IPS-18c (cell line): ENCODE results near the gene AGAP3.
"Not testable (repeated sequence)": the region's sequence is repeated elsewhere in the genome, so short reads cannot be mapped to it uniquely, and the experiment has no call there.

Source experiments
- H3K4me3 ChIP-seq: 2 replicates; pipeline ENCODE4 v1.7.0; 2013; ENCODE audit warnings: low read depth, mild to moderate bottlenecking, low read length, moderate library complexity; ENCODE audit not compliant: insufficient read depth
- H3K9me3 ChIP-seq: one replicate; pipeline ENCODE4 v1.6.1; 2013; ENCODE audit warnings: mild to moderate bottlenecking, low read length, moderate library complexity; ENCODE audit not compliant: control insufficient read depth, insufficient read depth

AGAP3 gene

GRCh38 chr7:151085691-151086620, at the start of gene AGAP3:
Gene AGAP3 (plus strand): TSS chr7:151086475. CDS start chr7:151086742, 267 bp downstream.
- H3K9me3 ChIP-seq = no peaks in the 10 kb centered on the region
- H3K4me3 ChIP-seq = peak within 1 kb of the TSS; percentile 74

- no peak overlapping the region for H3K4me3 ChIP-seq
- no peaks in the 10 kb centered on the region for H3K9me3 ChIP-seq
These were observed 47.1 kb upstream of the AGAP3 start for GRCh38 chr7:151038951-151039849.

GRCh38 chr7:151039850-151040548, 46.3 kb upstream of the AGAP3 start:
- Histone ChIP-seq H3K4me3 (no peak overlapping the region), H3K9me3 (no peaks in the 10 kb centered on the region)

GRCh38 chr7:151040616-151041375, 45.5 kb upstream of the AGAP3 start:
- Histone ChIP-seq H3K4me3 (no peak overlapping the region), H3K9me3 (no peaks in the 10 kb centered on the region)

- H3K9me3 ChIP-seq, H3K4me3 ChIP-seq: not testable (repeated sequence)
These were observed 42.8 kb upstream of the AGAP3 start for GRCh38 chr7:151043449-151043848.

- Histone ChIP-seq H3K9me3 (no peaks in the 10 kb centered on the region), H3K4me3 (no peak overlapping the region)
These were observed 42.3 kb upstream of the AGAP3 start for GRCh38 chr7:151043959-151044358.

GRCh38 chr7:151045262-151045661, 41.0 kb upstream of the AGAP3 start:
- Histone ChIP-seq H3K9me3 (no peaks in the 10 kb centered on the region), H3K4me3 (no peak overlapping the region)

GRCh38 chr7:151045967-151046366, 40.3 kb upstream of the AGAP3 start:
- H3K9me3 ChIP-seq = no peaks in the 10 kb centered on the region
- H3K4me3 ChIP-seq = no peak overlapping the region

- Histone ChIP-seq H3K9me3 (no peaks in the 10 kb centered on the region), H3K4me3 (no peak overlapping the region)
These were observed 39.4 kb upstream of the AGAP3 start for GRCh38 chr7:151046603-151047573.

- Histone ChIP-seq H3K4me3 (no peak within 1 kb of the TSS), H3K9me3 (no peaks in the 10 kb centered on the region)
These were observed 38.1 kb upstream of the AGAP3 start, which contains the start of gene ASIC3 for GRCh38 chr7:151047976-151048815. Gene ASIC3 (plus strand): TSS chr7:151048531. CDS start chr7:151048886, 355 bp downstream.

GRCh38 chr7:151048911-151049463, 37.3 kb upstream of the AGAP3 start:
- H3K4me3 ChIP-seq = no peak overlapping the region

GRCh38 chr7:151051108-151051507, 35.2 kb upstream of the AGAP3 start:
- Histone ChIP-seq H3K4me3 (no peak overlapping the region), H3K9me3 (no peaks in the 10 kb centered on the region)

More at GRCh38 chr7:151048911-151049463, 37.3 kb upstream of the AGAP3 start:
- no peaks in the 10 kb centered on the region for H3K9me3 ChIP-seq

GRCh38 chr7:151053096-151053495, 33.2 kb upstream of the AGAP3 start:
- H3K4me3 ChIP-seq = no peak overlapping the region
- no peaks in the 10 kb centered on the region for H3K9me3 ChIP-seq

GRCh38 chr7:151053751-151054150, 32.5 kb upstream of the AGAP3 start:
- Histone ChIP-seq H3K9me3 (no peaks in the 10 kb centered on the region), H3K4me3 (no peak overlapping the region)
